Measurements from ENCODE around the gene CHCHD3.

The CHCHD3 gene

GRCh38 chr7:133021196-133021595, 60.7 kb downstream of the CHCHD3 start:
- DNase-seq (ENCODE audit: extremely low spot score), result no peak
- CTCF ChIA-PET, result interaction anchor here (1.7 kb wide), 1 partner anchor 12 kb away, joined by 8 read pairs; no protein-coding TSS in a partner anchor
- POLR2A ChIA-PET, result no interaction called here
- TF ChIP-seq, protein P1, sequence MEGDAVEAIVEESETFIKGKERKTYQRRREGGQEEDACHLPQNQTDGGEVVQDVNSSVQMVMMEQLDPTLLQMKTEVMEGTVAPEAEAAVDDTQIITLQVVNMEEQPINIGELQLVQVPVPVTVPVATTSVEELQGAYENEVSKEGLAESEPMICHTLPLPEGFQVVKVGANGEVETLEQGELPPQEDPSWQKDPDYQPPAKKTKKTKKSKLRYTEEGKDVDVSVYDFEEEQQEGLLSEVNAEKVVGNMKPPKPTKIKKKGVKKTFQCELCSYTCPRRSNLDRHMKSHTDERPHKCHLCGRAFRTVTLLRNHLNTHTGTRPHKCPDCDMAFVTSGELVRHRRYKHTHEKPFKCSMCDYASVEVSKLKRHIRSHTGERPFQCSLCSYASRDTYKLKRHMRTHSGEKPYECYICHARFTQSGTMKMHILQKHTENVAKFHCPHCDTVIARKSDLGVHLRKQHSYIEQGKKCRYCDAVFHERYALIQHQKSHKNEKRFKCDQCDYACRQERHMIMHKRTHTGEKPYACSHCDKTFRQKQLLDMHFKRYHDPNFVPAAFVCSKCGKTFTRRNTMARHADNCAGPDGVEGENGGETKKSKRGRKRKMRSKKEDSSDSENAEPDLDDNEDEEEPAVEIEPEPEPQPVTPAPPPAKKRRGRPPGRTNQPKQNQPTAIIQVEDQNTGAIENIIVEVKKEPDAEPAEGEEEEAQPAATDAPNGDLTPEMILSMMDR (IDR thresholded peaks at IDR 0.05; ENCODE audit: control extremely low read depth, extremely low read depth, low read depth, missing control alignments), result no peak

DNA sequence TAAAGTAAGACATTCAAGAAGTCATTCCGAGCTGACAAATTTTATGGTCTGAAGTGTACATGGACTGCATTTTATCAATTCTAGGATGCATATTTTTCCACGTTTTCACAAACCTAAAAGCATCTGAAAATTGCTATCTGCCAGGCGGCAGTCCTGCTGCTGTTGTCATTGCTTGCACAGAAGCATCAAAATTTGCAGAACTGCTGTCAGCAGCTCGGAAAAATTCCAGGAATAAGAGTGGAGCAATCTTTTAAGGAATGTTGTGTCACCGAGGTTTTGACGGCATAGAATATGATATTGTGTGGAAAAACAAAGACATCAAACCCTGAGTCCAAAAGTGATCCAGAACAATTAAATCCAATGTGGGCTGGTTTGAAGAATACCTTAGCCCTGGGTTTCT, 61.4 kb downstream of the CHCHD3 start:
- CTCF ChIA-PET, result interaction anchor here (1.1 kb wide), 1 partner anchor 12 kb away, joined by 3 read pairs; no protein-coding TSS in a partner anchor
- no peak for DNase-seq (ENCODE audit: extremely low spot score)
- POLR2A ChIA-PET, result no interaction called here

DNA sequence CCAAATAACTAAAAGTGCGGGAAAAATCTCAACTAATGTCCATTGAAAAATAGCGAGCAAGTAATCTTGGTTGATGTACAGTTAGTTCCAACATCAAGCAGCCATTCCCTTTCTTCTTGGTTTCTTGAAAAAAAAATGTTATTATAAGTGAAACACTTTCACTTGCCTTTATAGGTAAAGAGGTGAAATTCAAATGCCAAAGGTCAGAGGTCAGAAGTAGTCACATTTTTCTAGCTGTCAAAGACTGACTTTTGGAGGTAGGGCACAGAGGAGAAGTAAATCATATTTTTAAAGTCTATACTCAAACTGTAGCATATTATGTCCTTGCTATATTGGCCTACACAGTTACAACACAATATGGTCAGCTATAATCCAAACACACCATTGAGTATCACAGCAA, 62.3 kb downstream of the CHCHD3 start:
- CTCF ChIA-PET, result interaction anchor here (1.1 kb wide), 1 partner anchor 13 kb away, joined by 3 read pairs; no protein-coding TSS in a partner anchor
- TF ChIP-seq, protein P1 (IDR thresholded peaks at IDR 0.05; ENCODE audit: control extremely low read depth, extremely low read depth, low read depth, missing control alignments), result no peak
- DNase-seq (ENCODE audit: extremely low spot score), result no peak
- POLR2A ChIA-PET, result no interaction called here

More for the DNA sequence above, 61.4 kb downstream of the CHCHD3 start:
- TF ChIP-seq, protein P1 (IDR thresholded peaks at IDR 0.05; ENCODE audit: control extremely low read depth, extremely low read depth, low read depth, missing control alignments), result no peak

GRCh38 chr7:133016604-133017003, 65.3 kb downstream of the CHCHD3 start:
- CTCF ChIA-PET, result interaction anchor here (1.0 kb wide), 1 partner anchor 54 kb away, joined by 3 read pairs; no protein-coding TSS in a partner anchor
- no peak for DNase-seq (ENCODE audit: extremely low spot score)
- POLR2A ChIA-PET, result no interaction called here
- TF ChIP-seq, protein P1 (IDR thresholded peaks at IDR 0.05; ENCODE audit: control extremely low read depth, extremely low read depth, low read depth, missing control alignments), result no peak

GRCh38 chr7:133015888-133016287, 66.0 kb downstream of the CHCHD3 start:
- TF ChIP-seq, protein P1 (IDR thresholded peaks at IDR 0.05; ENCODE audit: control extremely low read depth, extremely low read depth, low read depth, missing control alignments), result no peak
- DNase-seq (ENCODE audit: extremely low spot score), result no peak
- CTCF ChIA-PET, result no interaction called here
- POLR2A ChIA-PET, result no interaction called here

DNA sequence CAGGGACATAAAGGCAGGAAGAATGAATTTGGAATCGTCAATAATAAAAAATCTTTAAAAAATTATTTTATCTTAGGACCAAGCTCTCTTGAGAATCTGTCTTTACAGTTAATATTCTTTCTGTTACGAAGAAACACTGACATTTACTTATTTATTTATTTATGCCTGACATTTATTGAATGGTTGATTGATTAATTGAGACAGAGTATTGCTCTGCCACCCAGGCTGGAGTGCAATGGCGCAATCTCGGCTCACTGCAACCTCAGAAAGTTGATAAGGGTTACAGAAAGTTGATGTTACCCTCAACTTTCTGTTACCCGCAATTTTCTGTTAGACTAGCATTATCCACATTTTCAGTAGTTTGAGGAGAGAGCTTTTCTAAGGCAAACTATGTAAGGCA, 70.1 kb downstream of the CHCHD3 start:
- TF ChIP-seq, protein P1 (IDR thresholded peaks at IDR 0.05; ENCODE audit: control extremely low read depth, extremely low read depth, low read depth, missing control alignments), result no peak
- ChIA-PET CTCF (interaction anchor here (1.6 kb wide), 1 partner anchor 10 kb away, joined by 5 read pairs; no protein-coding TSS in a partner anchor), POLR2A (no interaction called here)
- no peak for DNase-seq (ENCODE audit: extremely low spot score)
